Aorta (tissue), 5 donors: ENCODE results near the gene MPHOSPH8. TPM values are rescaled to one million over a fixed set of nuclear protein-coding genes. Genes with fewer than 3 reads are reported as not detected.

Experiments
- ATAC-seq: fragments of 200-7000 bp; cut with Tn5 transposase; one replicate; pipeline ENCODE4 v1.9.1; 2022; ENCODE audit warnings: moderate library complexity; ENCODE audit not compliant: low FRiP score
- DNase-seq, 2 donors: peaks; one replicate each; pipeline ENCODE4 v3.0.0-alpha.2; 2020
- H3K27ac ChIP-seq, 2 donors: one replicate each; pipeline ENCODE4 v1.5.1; 2013; ENCODE audit warnings: low read length in 2 of 2, mild to moderate bottlenecking in 2 of 2, moderate library complexity in 2 of 2, control low read depth in 1 of 2, inconsistent platforms in 1 of 2, low read depth in 1 of 2
- H3K27me3 ChIP-seq, 2 donors: one replicate each; pipeline ENCODE4 v1.6.1; 2013; ENCODE audit warnings: control low read depth in 1 of 2, low read length in 1 of 2, mild to moderate bottlenecking in 1 of 2, moderate library complexity in 1 of 2; ENCODE audit not compliant: insufficient read depth in 2 of 2, control insufficient read depth in 1 of 2
- H3K36me3 ChIP-seq, 2 donors: one replicate each; pipeline ENCODE4 v1.6.1; 2013; ENCODE audit warnings: control low read depth in 1 of 2, low read length in 1 of 2, mild to moderate bottlenecking in 1 of 2; ENCODE audit not compliant: insufficient read depth in 2 of 2, control insufficient read depth in 1 of 2
- H3K4me1 ChIP-seq, 2 donors: one replicate each; pipeline ENCODE4 v1.6.1; 2013; ENCODE audit warnings: low read length in 2 of 2, control low read depth in 1 of 2, mild to moderate bottlenecking in 1 of 2, moderate library complexity in 1 of 2; ENCODE audit not compliant: insufficient read depth in 2 of 2, control insufficient read depth in 1 of 2
- H3K4me3 ChIP-seq, 2 donors: one replicate each; pipeline ENCODE4 v1.5.1; 2013; ENCODE audit warnings: low read length in 2 of 2, control low read depth in 1 of 2, mild to moderate bottlenecking in 1 of 2
- H3K9me3 ChIP-seq: one replicate; pipeline ENCODE4 v1.6.1; 2013; ENCODE audit warnings: mild to moderate bottlenecking, low read length; ENCODE audit not compliant: control insufficient read depth
- WGBS, 2 donors: extraction: QIAGEN DNeasy Blood & Tissue Kit; methylation state at CpG; one replicate each; pipeline ENCODE4 v1.1.7; 2013; 5-methylcytosine and 5-hydroxymethylcytosine counted together
- intact Hi-C, 2 donors: fragments of 100-400 bp; cut with DNase I; formaldehyde crosslinking; loops; one replicate each; pipeline versions ENCODE4 v1.14.2 to v1.15.0; 2022
- polyA plus RNA-seq, 2 donors: library from polyadenylated mRNA; stranded (reverse); fragments of 200-250 nt; gene quantifications; one replicate each; pipeline ENCODE4 v1.2.3, GENCODE V29; 2013
- total RNA-seq, 2 donors: library from RNA; stranded (reverse); fragmentation: NEBNext Ultra II Directional; extraction: Animal tissue kit (Norgen Biotek cat#: 25700); gene quantifications; one replicate each; pipeline ENCODE4 v1.2.1, GENCODE V29; 2021
- donor health status: healthy with polysubstance abuse.
- donor health status: Bipolar disorder and iron deficiency.
- donor health status: DM: no; HTN: no; CAD: no.
- donor health status: DM: no; HTN: no; CAD: no.
- donor health status: DM: yes; HTN: yes; CAD: no.

The MPHOSPH8 gene
- total and polyA plus RNA-seq, 4 donors = 33.6 to 52.7 (median 41.1) TPM

DNA sequence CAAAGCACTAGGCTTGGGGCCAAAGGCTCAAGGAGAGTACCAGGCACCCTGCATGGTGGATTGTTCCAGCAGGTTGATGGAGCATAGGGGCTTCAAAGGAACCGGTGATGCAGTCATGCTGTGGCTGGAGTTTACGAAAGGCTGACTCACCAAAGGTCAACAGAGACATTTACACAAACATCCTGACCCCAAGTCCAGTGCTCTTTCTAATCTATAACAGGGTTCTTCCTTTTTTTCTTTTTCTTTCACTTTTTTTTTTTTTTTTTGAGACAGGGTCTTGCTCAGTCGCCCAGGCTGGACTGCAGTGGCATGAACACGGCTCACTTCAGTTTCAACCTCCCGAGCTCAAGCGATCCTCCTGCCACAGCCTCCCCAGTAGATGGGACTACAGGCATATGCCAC lies 36.5 kb upstream of the MPHOSPH8 start:
- no peak overlapping the region for H3K4me3 ChIP-seq
- 88 to 91% methylated on average over 6 of the region's 6 CpGs for WGBS, 2 donors
- ATAC-seq = no peak
- no peaks in the 10 kb centered on the region for H3K36me3 ChIP-seq
- intact Hi-C loops = no loop called here
- no peaks in the 10 kb centered on the region for H3K27me3 ChIP-seq
- DNase-seq = no peak
- H3K27ac ChIP-seq = no peak overlapping the region
- no peaks in the 10 kb centered on the region for H3K9me3 ChIP-seq
- no peaks in the 10 kb centered on the region for H3K4me1 ChIP-seq

DNA sequence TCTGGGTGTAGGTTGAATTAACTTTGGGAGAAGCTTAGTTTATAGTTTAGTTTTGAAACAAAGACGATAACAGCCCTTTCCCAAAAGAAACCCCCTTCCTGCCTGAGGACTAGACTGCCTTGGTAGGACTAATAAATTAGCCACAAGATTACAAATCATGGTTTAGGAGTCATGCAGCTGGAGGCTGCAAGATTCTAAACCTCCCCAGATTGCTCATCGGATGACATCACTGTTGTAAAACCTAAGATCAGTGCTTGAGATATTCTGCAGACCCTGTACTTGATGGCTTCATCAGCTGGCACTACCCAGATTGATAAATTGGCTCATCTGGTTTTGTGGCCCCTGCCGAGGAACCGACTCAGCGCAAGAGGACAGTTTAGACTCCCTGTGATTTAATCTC lies 35.9 kb upstream of the MPHOSPH8 start:
- no peak for ATAC-seq
- no peak overlapping the region for H3K27ac ChIP-seq
- DNase-seq = no peak
- H3K9me3 ChIP-seq = no peaks in the 10 kb centered on the region
- WGBS, 2 donors = 76 to 84% methylated on average over 5 of the region's 5 CpGs
- H3K36me3 ChIP-seq = no peaks in the 10 kb centered on the region
- H3K4me3 ChIP-seq = no peak overlapping the region
- intact Hi-C loops = no loop called here
- no peaks in the 10 kb centered on the region for H3K27me3 ChIP-seq
- no peaks in the 10 kb centered on the region for H3K4me1 ChIP-seq

DNA sequence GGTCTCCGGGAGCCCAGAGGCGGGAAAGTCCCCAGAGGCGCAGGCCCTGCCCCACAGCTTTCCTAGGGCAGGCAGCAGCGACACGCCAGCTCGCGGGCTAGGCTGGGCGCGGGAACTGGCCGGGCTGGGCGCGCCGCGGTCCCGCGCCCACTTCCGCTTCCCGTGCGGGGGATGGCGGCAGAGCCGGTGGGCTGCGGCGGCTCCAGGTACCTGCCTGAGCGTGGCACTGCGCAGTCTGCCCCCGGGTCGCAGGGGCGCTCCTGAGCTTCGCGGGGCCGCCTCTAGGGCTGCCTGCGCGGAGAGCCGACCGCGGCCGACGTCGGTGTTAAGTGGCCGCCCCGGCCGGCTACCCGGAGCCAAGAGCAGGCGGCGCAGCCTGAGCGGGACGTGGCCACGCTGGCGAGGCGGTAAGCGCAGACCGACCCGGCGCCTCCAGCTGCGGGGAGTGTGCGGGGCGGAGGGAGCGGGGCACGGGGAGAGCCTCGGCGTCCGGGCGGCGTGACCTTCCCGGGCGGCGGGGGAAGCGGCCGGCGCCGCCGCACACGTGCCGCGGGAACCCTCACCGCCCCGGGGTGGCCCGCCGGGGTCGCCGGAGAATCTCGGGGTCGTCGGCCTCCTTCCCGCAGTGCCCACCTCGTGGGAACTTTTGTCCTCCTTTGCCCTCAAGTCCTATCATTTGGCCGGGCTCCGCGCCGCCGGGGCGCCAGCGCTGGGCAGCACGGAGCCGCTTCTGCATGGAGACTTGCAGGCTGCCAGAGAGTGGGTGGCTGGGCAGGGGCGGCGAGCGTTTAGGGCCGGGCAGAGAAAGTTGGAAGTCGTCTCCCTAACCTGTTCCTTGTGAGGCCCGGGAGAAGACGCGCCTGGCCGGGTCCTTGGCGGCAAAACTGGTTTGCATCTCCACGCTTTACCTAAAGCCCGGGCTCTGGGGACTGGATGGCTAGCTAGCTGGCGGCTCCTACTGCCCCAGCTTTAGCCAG lies 31.4 kb upstream of the MPHOSPH8 start:
- H3K27me3 ChIP-seq = no peaks in the 10 kb centered on the region
- DNase-seq (peak; percentile 54 to 80), ATAC-seq (peak; percentile 59)
- intact Hi-C loops = no loop called here
- WGBS, 2 donors = 0 to 1% methylated on average over 81 to 108 of the region's 108 CpGs
- peak overlapping the region; percentile 19 to 92 for H3K4me3 ChIP-seq
- H3K4me1 ChIP-seq = no peaks in the 10 kb centered on the region
- no peak overlapping the region for H3K27ac ChIP-seq
- H3K36me3 ChIP-seq = no peaks in the 10 kb centered on the region
- H3K9me3 ChIP-seq = no peaks in the 10 kb centered on the region

DNA sequence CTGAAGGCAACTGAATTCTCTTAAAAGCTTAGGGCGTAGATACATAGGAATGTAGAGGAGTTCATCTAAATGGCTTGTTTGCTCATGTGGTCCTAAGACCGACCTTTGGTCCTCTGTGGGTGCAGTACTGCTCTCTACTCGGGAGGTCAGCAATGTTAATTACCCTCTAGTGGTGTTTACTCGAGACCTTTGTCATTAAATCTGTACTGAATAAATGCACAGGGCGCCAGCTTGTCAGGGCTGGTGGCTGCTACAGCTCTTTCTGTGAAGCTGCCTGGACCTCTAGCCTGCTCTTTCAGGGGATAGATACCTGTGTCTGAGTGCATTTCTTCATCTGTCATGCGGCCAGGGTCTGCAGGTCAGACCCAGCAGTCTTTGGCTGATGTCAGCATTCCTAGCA lies 29.2 kb upstream of the MPHOSPH8 start:
- H3K36me3 ChIP-seq = no peaks in the 10 kb centered on the region
- no peak for DNase-seq
- no peaks in the 10 kb centered on the region for H3K4me1 ChIP-seq
- H3K4me3 ChIP-seq = no peak overlapping the region
- 80 to 88% methylated on average over 6 of the region's 6 CpGs for WGBS, 2 donors
- no peaks in the 10 kb centered on the region for H3K9me3 ChIP-seq
- no peak for ATAC-seq
- H3K27ac ChIP-seq = no peak overlapping the region
- no peaks in the 10 kb centered on the region for H3K27me3 ChIP-seq
- intact Hi-C loops = no loop called here

DNA sequence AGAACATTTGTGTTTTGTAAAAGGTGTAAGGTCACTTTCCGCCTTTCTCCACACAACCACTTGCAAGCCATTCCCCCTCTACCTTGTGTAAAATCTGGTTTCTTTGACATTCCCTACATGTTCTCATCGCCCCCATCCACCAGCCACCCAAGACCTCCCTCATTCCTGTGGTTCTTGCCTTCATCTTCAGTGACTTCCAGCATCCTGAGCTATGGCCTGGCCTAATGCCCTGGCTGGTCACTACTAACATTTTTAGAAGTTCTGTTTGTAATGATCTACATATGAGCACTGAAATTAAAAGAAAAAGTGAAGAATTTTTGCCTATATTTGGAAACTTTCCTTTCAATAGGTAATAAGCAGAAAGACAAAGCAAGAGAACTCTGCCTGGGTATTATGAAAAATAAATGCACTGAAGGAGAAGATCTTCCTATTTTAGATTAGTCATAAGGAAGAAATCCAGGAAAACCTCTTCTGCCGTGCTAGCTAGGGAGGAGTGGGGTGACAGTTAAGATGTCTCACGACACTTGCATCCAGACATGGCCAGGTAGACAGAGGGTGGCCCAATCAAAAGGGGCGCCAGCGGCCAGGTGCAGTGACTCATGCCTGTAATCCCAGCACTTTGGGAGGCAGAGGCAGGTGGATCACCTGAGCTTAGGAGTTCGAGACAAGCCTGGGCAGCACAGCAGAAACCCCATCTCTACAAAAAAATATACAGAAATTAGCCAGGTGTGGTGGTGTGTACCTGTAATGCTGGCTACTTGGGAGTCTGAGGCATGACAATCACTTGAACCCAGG lies 28.1 kb upstream of the MPHOSPH8 start:
- intact Hi-C loops = no loop called here
- Histone ChIP-seq H3K4me1 (no peaks in the 10 kb centered on the region), H3K4me3 (no peak overlapping the region), H3K27me3 (no peaks in the 10 kb centered on the region), H3K9me3 (no peaks in the 10 kb centered on the region), H3K36me3 (no peaks in the 10 kb centered on the region), H3K27ac (no peak overlapping the region)
- no peak for ATAC-seq
- 95 to 96% methylated on average over 7 of the region's 7 CpGs for WGBS, 2 donors
- DNase-seq = no peak

DNA sequence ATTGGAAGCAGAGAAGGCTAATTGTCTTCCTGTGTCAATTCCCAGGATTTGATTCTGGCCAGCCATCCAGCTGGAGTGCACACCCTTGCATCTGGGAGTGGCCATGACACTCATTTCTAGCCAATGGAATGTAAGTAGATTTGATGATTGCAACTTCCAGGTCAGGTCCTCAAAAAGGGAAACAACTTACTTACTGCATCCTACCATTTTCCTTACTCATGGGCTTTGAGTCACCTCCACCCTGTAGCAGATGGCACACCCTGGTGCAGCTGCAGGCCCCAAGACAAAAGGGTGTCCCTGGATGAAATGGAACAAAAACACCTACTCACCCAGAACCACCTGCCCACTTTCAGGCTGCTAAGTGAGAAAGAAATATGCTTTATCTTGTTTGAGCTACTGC lies 27.3 kb upstream of the MPHOSPH8 start:
- intact Hi-C loops = no loop called here
- DNase-seq (no peak), ATAC-seq (no peak)
- Histone ChIP-seq H3K4me1 (no peaks in the 10 kb centered on the region), H3K27me3 (no peaks in the 10 kb centered on the region), H3K4me3 (no peak overlapping the region), H3K9me3 (no peaks in the 10 kb centered on the region), H3K27ac (no peak overlapping the region), H3K36me3 (no peaks in the 10 kb centered on the region)

DNA sequence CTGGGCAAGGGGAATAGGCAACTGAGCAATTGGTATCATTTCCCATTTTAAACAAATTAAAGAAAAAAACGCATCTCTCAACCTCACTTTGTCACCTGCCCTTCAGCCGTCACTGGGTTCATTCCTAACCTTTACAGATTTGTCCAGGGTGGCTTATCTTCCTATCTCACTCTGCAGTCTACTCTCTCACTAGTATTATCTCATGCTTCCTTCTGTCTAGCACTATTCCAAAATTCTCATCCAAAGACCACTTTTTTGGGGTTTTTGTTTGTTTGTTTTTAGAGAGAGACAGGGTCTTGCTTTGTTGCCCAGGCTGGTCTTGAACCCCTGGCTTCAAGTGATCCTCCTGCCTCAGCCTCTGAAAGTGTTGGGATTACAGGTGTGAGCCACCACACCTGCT lies 26.7 kb upstream of the MPHOSPH8 start:
- intact Hi-C loops = no loop called here

DNA sequence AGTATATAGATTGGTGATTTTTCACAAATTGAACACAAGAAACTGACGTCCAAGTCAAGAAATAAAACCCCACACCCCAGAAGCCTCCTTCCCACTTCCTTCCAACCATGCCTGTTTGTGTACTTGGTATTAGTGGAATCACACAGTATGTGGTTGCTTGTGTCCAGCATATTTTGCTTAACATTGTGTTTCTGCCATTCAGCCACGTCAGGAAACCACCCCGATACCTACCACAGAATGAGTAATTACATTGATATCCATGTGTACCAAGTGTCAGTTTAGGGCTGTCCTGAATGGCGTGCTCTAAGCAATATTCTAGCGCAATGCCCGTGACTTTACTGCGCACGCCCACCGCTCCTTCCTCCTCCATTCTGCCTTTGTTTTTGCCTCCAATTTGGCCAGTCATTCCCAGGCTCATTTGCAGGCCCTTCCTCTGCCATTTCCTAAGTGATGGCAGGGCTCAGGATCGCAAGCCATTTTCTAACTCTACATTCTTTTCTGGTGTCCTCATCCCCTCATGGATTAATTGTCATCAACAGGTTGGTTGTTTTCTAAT lies 25.9 kb upstream of the MPHOSPH8 start:
- Histone ChIP-seq H3K27ac (no peak overlapping the region), H3K9me3 (no peaks in the 10 kb centered on the region), H3K27me3 (no peaks in the 10 kb centered on the region), H3K4me1 (no peaks in the 10 kb centered on the region), H3K4me3 (no peak overlapping the region), H3K36me3 (no peaks in the 10 kb centered on the region)
- ATAC-seq (no peak), DNase-seq (no peak)
- 96 to 98% methylated on average over 10 of the region's 10 CpGs for WGBS, 2 donors
- intact Hi-C loops = no loop called here

More for the DNA sequence above, 26.7 kb upstream of the MPHOSPH8 start:
- ATAC-seq (no peak), DNase-seq (no peak)
- H3K27me3 ChIP-seq = no peaks in the 10 kb centered on the region
- H3K36me3 ChIP-seq = no peaks in the 10 kb centered on the region
- 95 to 96% methylated on average over 2 of the region's 2 CpGs for WGBS, 2 donors
- H3K4me3 ChIP-seq = no peak overlapping the region
- H3K27ac ChIP-seq = no peak overlapping the region
- no peaks in the 10 kb centered on the region for H3K9me3 ChIP-seq
- no peaks in the 10 kb centered on the region for H3K4me1 ChIP-seq
